DOHH2 (cell line): Measurements from ENCODE around the gene DPP3.

ENCODE experiments used
- H3F3A ChIP-seq: fragments of 200-600 bp; sonication (generic), shearing (Covaris generic); 2 replicates; pipeline ENCODE4 v1.6.0; 2016; ENCODE audit warnings: antibody characterized with exemption, mild to moderate bottlenecking; ENCODE audit not compliant: control insufficient read depth, insufficient read depth
- H3K27ac ChIP-seq: fragments of 200-600 bp; sonication (generic); 2 replicates; pipeline ENCODE4 v1.5.1; 2014; ENCODE audit warnings: low read depth, mild to moderate bottlenecking, low read length, moderate library complexity
- H3K27me3 ChIP-seq: fragments of 200-600 bp; sonication (generic); 2 replicates; pipeline ENCODE4 v1.6.1; 2014; ENCODE audit warnings: mild to moderate bottlenecking, low read length, mixed read lengths; ENCODE audit not compliant: control insufficient read depth
- H3K36me3 ChIP-seq: fragments of 200-600 bp; sonication (generic); 2 replicates; pipeline ENCODE4 v1.6.1; 2014; ENCODE audit warnings: mild to moderate bottlenecking, low read length, moderate library complexity, mixed read lengths; ENCODE audit not compliant: control insufficient read depth
- H3K4me1 ChIP-seq: fragments of 200-600 bp; sonication (generic); 2 replicates; pipeline ENCODE4 v1.6.1; 2014; ENCODE audit warnings: mild to moderate bottlenecking, low read length, mixed read lengths; ENCODE audit not compliant: control insufficient read depth
- H3K4me2 ChIP-seq: fragments of 200-600 bp; sonication (generic); 2 replicates; pipeline ENCODE4 v1.6.0; 2014; ENCODE audit warnings: mild to moderate bottlenecking, low read length, moderate library complexity
- H3K4me3 ChIP-seq: fragments of 200-600 bp; sonication (generic); 2 replicates; pipeline ENCODE4 v1.5.1; 2014; ENCODE audit warnings: mild to moderate bottlenecking, low read length, mixed read lengths
- H3K79me2 ChIP-seq: fragments of 200-600 bp; sonication (generic); 2 replicates; pipeline ENCODE4 v1.6.1; 2014; ENCODE audit warnings: mild to moderate bottlenecking, low read length, mixed read lengths; ENCODE audit not compliant: control insufficient read depth
- H3K9me2 ChIP-seq: fragments of 200-600 bp; sonication (generic); replicated peaks from 2 replicates; pipeline ENCODE4 v1.6.1; 2014; ENCODE audit warnings: mild to moderate bottlenecking, low read length, mixed read lengths; ENCODE audit not compliant: control insufficient read depth
- H3K9me3 ChIP-seq: fragments of 200-600 bp; sonication (generic); 2 replicates; pipeline ENCODE4 v1.6.1; 2014; ENCODE audit warnings: antibody characterized with exemption, low read length, mixed read lengths; ENCODE audit not compliant: control insufficient read depth, insufficient read depth
- H4K20me1 ChIP-seq: fragments of 200-600 bp; sonication (generic); 2 replicates; pipeline ENCODE4 v1.6.0; 2014; ENCODE audit warnings: low read depth, mild to moderate bottlenecking, antibody characterized with exemption, low read length, moderate library complexity; ENCODE audit not compliant: control insufficient read depth, insufficient read depth
- CTCF ChIP-seq: fragments of 200-600 bp; sonication (generic); IDR thresholded peaks from one replicate; pipeline ENCODE4 v1.5.1; 2014; ENCODE audit warnings: antibody characterized with exemption, mild to moderate bottlenecking, low read depth, low read length; ENCODE audit not compliant: poor library complexity, severe bottlenecking
- EZH2phosphoT487 ChIP-seq: fragments of 200-600 bp; sonication (generic); IDR thresholded peaks from 2 replicates; pipeline ENCODE4 v1.6.1; 2017; ENCODE audit warnings: borderline replicate concordance, mild to moderate bottlenecking, antibody characterized with exemption, low read length, moderate library complexity, mixed read lengths

DPP3 gene

GRCh38 chr11:66505276-66505816, 25.1 kb downstream of the DPP3 start:
- Histone ChIP-seq H3K79me2 (no peaks in the 10 kb centered on the region), H3K9me3 (no peaks in the 10 kb centered on the region), H4K20me1 (no peaks in the 10 kb centered on the region), H3K4me1 (peaks cover 3% of the 10 kb centered on the region; the same call in 1 of the 2 replicates), H3K27me3 (no peaks in the 10 kb centered on the region), H3K4me3 (no peak overlapping the region), H3K36me3 (peaks cover 10% of the 10 kb centered on the region; the same call in 1 of the 2 replicates), H3K9me2 (no peaks in the 10 kb centered on the region), H3K27ac (no peak overlapping the region), H3F3A (no peaks in the 10 kb centered on the region), H3K4me2 (no peak overlapping the region)
- TF ChIP-seq CTCF = no peak
- no peak for TF ChIP-seq EZH2phosphoT487

DNA sequence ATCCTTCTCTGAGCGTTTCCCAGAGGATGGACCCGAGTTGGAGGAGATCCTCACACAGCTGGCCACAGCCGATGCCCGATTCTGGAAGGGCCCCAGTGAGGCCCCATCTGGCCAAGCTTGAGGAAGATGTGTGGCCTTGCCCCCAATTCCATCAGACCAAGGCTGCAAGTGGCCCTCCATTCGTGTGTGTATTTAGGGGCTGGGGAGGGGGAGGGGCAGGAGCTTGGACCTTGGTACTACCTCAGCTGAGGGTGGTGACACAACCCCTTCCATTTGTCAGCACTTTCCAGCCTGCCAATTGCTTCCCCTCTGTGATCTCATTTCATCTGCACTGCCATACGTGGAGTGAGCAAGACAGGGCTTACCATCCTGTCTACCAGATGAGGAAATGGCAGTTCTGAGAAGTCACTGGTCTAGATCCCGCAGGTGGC, 28.9 kb downstream of the DPP3 start:
- Histone ChIP-seq H3K4me1 (peaks cover 10% of the 10 kb centered on the region), H3K9me3 (no peaks in the 10 kb centered on the region), H3K4me3 (no peak overlapping the region), H3F3A (no peaks in the 10 kb centered on the region), H3K36me3 (peaks cover 8% of the 10 kb centered on the region; the same call in 1 of the 2 replicates), H3K79me2 (peaks cover 8% of the 10 kb centered on the region), H3K27ac (no peak overlapping the region), H4K20me1 (no peaks in the 10 kb centered on the region), H3K27me3 (no peaks in the 10 kb centered on the region), H3K4me2 (no peak overlapping the region), H3K9me2 (no peaks in the 10 kb centered on the region)
- no peak for TF ChIP-seq EZH2phosphoT487

- Histone ChIP-seq H4K20me1 (no peaks in the 10 kb centered on the region), H3K27ac (no peak within 1 kb of the TSS), H3K27me3 (no peaks in the 10 kb centered on the region), H3K4me1 (peaks cover 10% of the 10 kb centered on the region), H3K4me2 (peak within 1 kb of the TSS; percentile 82), H3K79me2 (peaks cover 8% of the 10 kb centered on the region), H3K9me2 (no peaks in the 10 kb centered on the region), H3K4me3 (peak within 1 kb of the TSS; percentile 85), H3K9me3 (no peaks in the 10 kb centered on the region), H3K36me3 (peaks cover 4% of the 10 kb centered on the region; the same call in 1 of the 2 replicates), H3F3A (no peaks in the 10 kb centered on the region)
- TF ChIP-seq CTCF (no peak), EZH2phosphoT487 (no peak)
Measured at GRCh38 chr11:66510271-66510989, 30.2 kb downstream of the DPP3 start, which contains the start of gene BBS1. TSS of gene BBS1 (plus strand) at chr11:66510635. CDS start at chr11:66510660, 25 bp downstream.

- no peak for TF ChIP-seq EZH2phosphoT487
- no peak for TF ChIP-seq CTCF
- Histone ChIP-seq H3K36me3 (peaks cover 4% of the 10 kb centered on the region; the same call in 1 of the 2 replicates), H3K79me2 (peaks cover 8% of the 10 kb centered on the region), H3K4me2 (peak overlapping the region; percentile 82), H3K27me3 (no peaks in the 10 kb centered on the region), H3F3A (no peaks in the 10 kb centered on the region), H3K4me3 (peak overlapping the region; percentile 85), H3K4me1 (peaks cover 10% of the 10 kb centered on the region), H3K9me2 (no peaks in the 10 kb centered on the region), H4K20me1 (no peaks in the 10 kb centered on the region), H3K9me3 (no peaks in the 10 kb centered on the region), H3K27ac (no peak overlapping the region)
Measured at GRCh38 chr11:66510990-66511339, 30.7 kb downstream of the DPP3 start.
